Small intestine (tissue), 7 donors: Measurements from ENCODE around the gene PCDHGA4. TPM values are rescaled to one million over a fixed set of nuclear protein-coding genes. Genes with fewer than 3 reads are reported as not detected.
"Not testable (repeated sequence)": the region's sequence is repeated elsewhere in the genome, so short reads cannot be mapped to it uniquely, and the experiment has no call there.

Experiments
- DNase-seq, 2 donors: peaks; one replicate each; pipeline versions ENCODE4 v3.0.0 to v3.0.0-alpha.2; 2013
- FAIRE-seq: peaks from 2 replicates; lab custom pipeline; 2012; peaks lifted over from hg19 to GRCh38; lab: Jason Lieb, UNC
- H3K27ac ChIP-seq, 3 donors: one replicate each; pipeline ENCODE4 v1.5.1; 2013; ENCODE audit warnings: low read length in 2 of 3, mild to moderate bottlenecking in 2 of 3, control low read depth in 1 of 3, inconsistent platforms in 1 of 3, low read depth in 1 of 3, moderate library complexity in 1 of 3
- H3K27me3 ChIP-seq, 3 donors: one replicate each; pipeline ENCODE4 v1.6.1; 2013; ENCODE audit warnings: low read length in 3 of 3, inconsistent platforms in 1 of 3; ENCODE audit not compliant: control insufficient read depth in 3 of 3, insufficient read depth in 3 of 3
- H3K36me3 ChIP-seq, 3 donors: one replicate each; pipeline ENCODE4 v1.6.1; 2013; ENCODE audit warnings: low read length in 3 of 3, inconsistent platforms in 1 of 3, low read depth in 1 of 3, mild to moderate bottlenecking in 1 of 3, moderate library complexity in 1 of 3; ENCODE audit not compliant: control insufficient read depth in 3 of 3, insufficient read depth in 2 of 3
- H3K4me1 ChIP-seq, 3 donors: one replicate each; pipeline ENCODE4 v1.6.1; 2013; ENCODE audit warnings: low read length in 2 of 3, inconsistent platforms in 1 of 3, low read depth in 1 of 3, mild to moderate bottlenecking in 1 of 3, moderate library complexity in 1 of 3; ENCODE audit not compliant: control insufficient read depth in 3 of 3, insufficient read depth in 2 of 3
- H3K4me3 ChIP-seq, 3 donors: one replicate each; pipeline ENCODE4 v1.5.1; 2013; ENCODE audit warnings: low read length in 3 of 3, control low read depth in 1 of 3, inconsistent platforms in 1 of 3, low read depth in 1 of 3, mild to moderate bottlenecking in 1 of 3, moderate library complexity in 1 of 3
- H3K9me3 ChIP-seq, 2 donors: one replicate each; pipeline ENCODE4 v1.6.1; 2013; ENCODE audit warnings: low read depth in 1 of 2, low read length in 1 of 2; ENCODE audit not compliant: control insufficient read depth in 2 of 2, insufficient read depth in 1 of 2
- WGBS, 3 donors: extraction: QIAGEN DNeasy Blood & Tissue Kit; methylation state at CpG; one replicate each; pipeline ENCODE4 v1.1.7; 2013; 5-methylcytosine and 5-hydroxymethylcytosine counted together
- polyA plus RNA-seq, 4 donors: library from polyadenylated mRNA; stranded (reverse) in 3 of 4; unstranded in 1 of 4; fragments of 200-250 nt in 3 of 4; fragments of 120-200 nt in 1 of 4; gene quantifications; one replicate each; pipeline versions ENCODE4 v1.2.1 to v1.2.3, GENCODE V29; 2013
- donor health status: healthy with polysubstance abuse.
- donor health status: control.
- donor health status: control.
- donor health status: Bipolar disorder and iron deficiency.
- donor health status: healthy.

Gene PCDHGA4
- polyA plus RNA-seq, 4 donors: 0.31 to 0.43 TPM; not detected in 2

- no peak for DNase-seq
- 55 to 62% (median 58%) methylated on average over 43 of the region's 43 CpGs for WGBS, 3 donors
- no peak for FAIRE-seq
- H3K36me3 ChIP-seq: no peaks in the 10 kb centered on the region
- peaks cover 3 to 56% of the 10 kb centered on the region in 2 donors for H3K9me3 ChIP-seq
- H3K4me3 ChIP-seq: no peak overlapping the region
- no peaks in the 10 kb centered on the region for H3K4me1 ChIP-seq
- H3K27me3 ChIP-seq: peaks cover 0 to 35% (median 15%) of the 10 kb centered on the region in 3 donors
- no peak overlapping the region for H3K27ac ChIP-seq
Observed at GRCh38 chr5:141384471-141385267, 29.8 kb downstream of the PCDHGA4 start.

DNA sequence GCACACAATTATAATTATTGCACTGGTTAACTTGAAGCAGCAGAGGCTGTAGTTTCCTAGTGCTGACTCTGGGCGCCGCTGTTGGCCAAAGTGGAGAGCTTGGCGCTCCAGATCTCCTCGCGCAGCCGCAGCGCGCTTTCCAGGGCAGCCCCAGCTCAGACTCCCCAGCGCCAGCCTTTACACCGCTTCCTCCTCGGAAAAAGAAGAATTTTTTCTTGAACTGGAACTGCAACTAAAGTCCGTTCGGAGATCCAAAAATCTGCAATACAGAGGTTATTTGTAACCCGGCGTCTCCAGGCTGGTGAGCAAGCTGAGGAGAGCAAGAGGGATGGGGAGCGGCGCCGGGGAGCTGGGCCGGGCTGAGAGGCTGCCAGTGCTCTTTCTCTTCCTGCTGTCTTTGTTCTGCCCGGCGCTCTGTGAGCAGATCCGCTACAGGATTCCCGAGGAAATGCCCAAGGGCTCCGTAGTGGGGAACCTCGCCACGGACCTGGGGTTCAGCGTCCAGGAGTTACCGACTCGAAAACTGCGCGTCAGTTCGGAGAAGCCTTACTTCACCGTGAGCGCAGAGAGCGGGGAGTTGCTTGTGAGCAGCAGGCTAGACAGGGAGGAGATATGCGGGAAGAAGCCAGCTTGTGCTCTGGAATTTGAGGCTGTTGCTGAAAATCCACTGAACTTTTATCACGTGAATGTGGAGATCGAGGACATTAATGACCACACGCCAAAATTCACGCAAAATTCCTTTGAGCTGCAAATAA, 32.9 kb downstream of the PCDHGA4 start, which contains the start of gene PCDHGB4:
Gene PCDHGB4 (plus strand): TSS at position 142 of the 755 bp plus-strand sequence. CDS start 187 bp downstream, at position 329.
- H3K4me3 ChIP-seq, FAIRE-seq, H3K4me1 ChIP-seq, H3K27ac ChIP-seq, H3K36me3 ChIP-seq: not testable (repeated sequence)
- Histone ChIP-seq H3K27me3 (peaks cover 0 to 40% (median 17%) of the 10 kb centered on the region in 3 donors), H3K9me3 (peaks cover 7 to 58% of the 10 kb centered on the region in 2 donors)
- DNase-seq: peak in 1 of 2 donors; percentile 30
- WGBS, 3 donors: 14 to 42% (median 39%) methylated on average over 17 to 22 of the region's 40 CpGs

DNA sequence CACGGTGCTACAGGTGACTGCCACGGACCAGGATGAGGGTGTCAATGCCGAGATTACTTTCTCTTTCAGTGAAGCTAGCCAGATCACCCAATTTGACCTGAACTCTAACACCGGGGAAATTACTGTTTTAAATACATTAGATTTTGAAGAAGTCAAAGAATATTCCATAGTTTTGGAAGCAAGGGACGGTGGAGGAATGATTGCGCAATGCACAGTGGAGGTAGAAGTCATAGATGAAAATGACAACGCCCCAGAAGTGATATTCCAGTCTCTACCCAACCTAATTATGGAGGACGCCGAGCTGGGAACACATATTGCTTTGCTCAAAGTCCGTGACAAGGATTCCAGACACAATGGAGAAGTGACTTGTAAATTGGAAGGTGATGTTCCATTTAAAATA, 33.8 kb downstream of the PCDHGA4 start:
- no peak for FAIRE-seq
- H3K4me1 ChIP-seq: no peaks in the 10 kb centered on the region
- H3K27ac ChIP-seq: no peak overlapping the region
- H3K27me3 ChIP-seq: peaks cover 0 to 39% (median 17%) of the 10 kb centered on the region in 3 donors
- H3K9me3 ChIP-seq: peaks cover 8 to 58% of the 10 kb centered on the region in 2 donors
- H3K36me3 ChIP-seq: no peaks in the 10 kb centered on the region
- whole genome bisulfite sequencing, 3 donors: 49 to 56% (median 49%) methylated on average over 10 of the region's 10 CpGs
- DNase-seq: no peak
- no peak overlapping the region for H3K4me3 ChIP-seq

DNA sequence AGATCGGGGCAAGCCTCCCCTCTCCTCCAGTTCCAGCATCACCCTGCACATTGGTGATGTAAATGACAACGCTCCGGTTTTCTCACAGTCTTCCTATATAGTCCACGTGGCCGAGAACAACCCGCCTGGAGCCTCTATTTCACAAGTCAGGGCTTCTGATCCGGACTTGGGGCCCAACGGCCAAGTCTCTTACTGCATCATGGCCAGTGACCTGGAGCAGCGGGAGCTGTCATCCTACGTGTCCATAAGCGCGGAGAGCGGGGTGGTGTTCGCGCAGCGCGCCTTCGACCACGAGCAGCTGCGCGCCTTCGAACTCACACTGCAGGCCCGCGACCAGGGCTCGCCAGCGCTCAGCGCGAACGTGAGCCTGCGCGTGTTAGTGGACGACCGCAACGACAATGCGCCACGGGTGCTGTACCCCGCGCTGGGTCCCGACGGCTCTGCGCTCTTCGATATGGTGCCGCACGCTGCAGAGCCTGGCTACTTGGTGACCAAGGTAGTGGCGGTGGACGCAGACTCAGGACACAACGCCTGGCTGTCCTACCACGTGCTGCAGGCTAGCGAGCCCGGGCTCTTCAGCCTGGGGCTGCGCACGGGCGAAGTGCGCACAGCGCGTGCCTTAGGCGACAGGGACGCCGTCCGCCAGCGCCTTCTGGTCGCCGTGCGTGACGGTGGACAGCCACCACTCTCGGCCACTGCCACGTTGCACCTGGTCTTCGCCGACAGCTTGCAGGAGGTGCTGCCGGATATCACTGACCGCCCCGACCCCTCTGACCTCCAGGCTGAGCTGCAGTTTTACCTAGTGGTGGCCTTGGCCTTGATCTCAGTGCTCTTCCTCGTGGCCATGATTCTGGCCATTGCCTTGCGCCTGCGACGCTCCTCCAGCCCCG, 34.6 kb downstream of the PCDHGA4 start:
- WGBS, 3 donors: 43 to 63% (median 63%) methylated on average over 70 to 77 of the region's 77 CpGs
- H3K4me1 ChIP-seq: no peaks in the 10 kb centered on the region
- peaks cover 0 to 36% (median 22%) of the 10 kb centered on the region in 3 donors for H3K27me3 ChIP-seq
- H3K9me3 ChIP-seq: peaks cover 8 to 58% of the 10 kb centered on the region in 2 donors
- no peaks in the 10 kb centered on the region for H3K36me3 ChIP-seq
- FAIRE-seq: no peak
- H3K4me3 ChIP-seq: no peak overlapping the region
- no peak overlapping the region for H3K27ac ChIP-seq
- no peak for DNase-seq

- 31 to 47% (median 46%) methylated on average over 38 of the region's 38 CpGs for WGBS, 3 donors
- no peak for FAIRE-seq
- Histone ChIP-seq H3K27ac (no peak within 1 kb of the TSS), H3K4me3 (no peak within 1 kb of the TSS), H3K4me1 (no peaks in the 10 kb centered on the region), H3K9me3 (peaks cover 8 to 51% of the 10 kb centered on the region in 2 donors), H3K36me3 (no peaks in the 10 kb centered on the region), H3K27me3 (peaks cover 0 to 31% (median 23%) of the 10 kb centered on the region in 3 donors)
- DNase-seq: no peak
Observed at GRCh38 chr5:141392429-141393198, 37.8 kb downstream of the PCDHGA4 start, which contains the start of gene PCDHGA8. PCDHGA8 (plus strand) TSS chr5:141392633; CDS start chr5:141392814, 181 bp downstream.

DNA sequence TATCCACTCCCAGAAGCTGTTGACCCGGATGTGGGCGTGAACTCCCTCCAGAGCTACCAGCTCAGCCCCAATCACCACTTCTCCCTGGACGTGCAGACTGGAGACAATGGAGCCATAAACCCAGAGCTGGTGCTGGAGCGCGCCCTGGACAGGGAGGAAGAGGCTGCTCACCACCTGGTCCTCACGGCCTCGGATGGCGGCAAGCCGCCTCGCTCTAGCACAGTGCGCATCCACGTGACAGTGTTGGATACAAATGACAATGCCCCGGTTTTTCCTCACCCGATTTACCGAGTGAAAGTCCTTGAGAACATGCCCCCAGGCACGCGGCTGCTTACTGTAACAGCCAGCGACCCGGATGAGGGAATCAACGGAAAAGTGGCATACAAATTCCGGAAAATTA, 38.4 kb downstream of the PCDHGA4 start:
- WGBS, 3 donors: 40 to 52% (median 50%) methylated on average over 21 of the region's 21 CpGs
- FAIRE-seq: no peak
- DNase-seq: no peak

DNA sequence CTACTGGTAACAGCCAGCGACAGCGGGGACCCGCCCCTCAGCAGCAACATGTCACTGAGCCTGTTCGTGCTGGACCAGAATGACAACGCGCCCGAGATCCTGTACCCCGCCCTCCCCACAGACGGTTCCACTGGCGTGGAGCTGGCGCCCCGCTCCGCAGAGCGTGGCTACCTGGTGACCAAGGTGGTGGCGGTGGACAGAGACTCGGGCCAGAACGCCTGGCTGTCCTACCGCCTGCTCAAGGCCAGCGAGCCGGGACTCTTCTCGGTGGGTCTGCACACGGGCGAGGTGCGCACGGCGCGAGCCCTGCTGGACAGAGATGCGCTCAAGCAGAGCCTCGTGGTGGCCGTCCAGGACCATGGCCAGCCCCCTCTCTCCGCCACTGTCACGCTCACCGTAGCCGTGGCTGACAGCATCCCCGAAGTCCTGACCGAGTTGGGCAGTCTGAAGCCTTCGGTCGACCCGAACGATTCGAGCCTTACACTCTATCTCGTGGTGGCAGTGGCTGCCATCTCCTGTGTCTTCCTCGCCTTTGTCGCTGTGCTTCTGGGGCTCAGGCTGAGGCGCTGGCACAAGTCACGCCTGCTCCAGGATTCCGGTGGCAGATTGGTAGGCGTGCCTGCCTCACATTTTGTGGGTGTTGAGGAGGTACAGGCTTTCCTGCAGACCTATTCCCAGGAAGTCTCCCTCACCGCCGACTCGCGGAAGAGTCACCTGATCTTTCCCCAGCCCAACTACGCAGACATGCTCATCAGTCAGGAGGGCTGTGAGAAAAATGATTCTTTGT, 39.8 kb downstream of the PCDHGA4 start:
- not testable (repeated sequence) for DNase-seq, H3K4me1 ChIP-seq, FAIRE-seq, H3K27ac ChIP-seq, H3K36me3 ChIP-seq, H3K4me3 ChIP-seq
- peaks cover 0 to 33% (median 27%) of the 10 kb centered on the region in 3 donors for H3K27me3 ChIP-seq
- peaks cover 5 to 51% of the 10 kb centered on the region in 2 donors for H3K9me3 ChIP-seq
- 45 to 56% (median 47%) methylated on average over 33 to 46 of the region's 53 CpGs for WGBS, 3 donors

More for the DNA sequence above, 38.4 kb downstream of the PCDHGA4 start:
- no peaks in the 10 kb centered on the region for H3K4me1 ChIP-seq
- H3K9me3 ChIP-seq: peaks cover 8 to 52% of the 10 kb centered on the region in 2 donors
- no peaks in the 10 kb centered on the region for H3K36me3 ChIP-seq
- peaks cover 0 to 29% (median 22%) of the 10 kb centered on the region in 3 donors for H3K27me3 ChIP-seq
- H3K4me3 ChIP-seq: no peak overlapping the region
- H3K27ac ChIP-seq: no peak overlapping the region
